NT2/D1 (cell line): ENCODE results near the gene SELENOM.

ENCODE experiments used
- DNase-seq: peaks from one replicate; pipeline ENCODE4 v3.0.0-alpha.2; 2011; ENCODE audit warnings: low read depth, low spot score
- H3K27me3 ChIP-seq: 2 replicates; pipeline ENCODE4 v1.6.0; 2011; ENCODE audit warnings: mild to moderate bottlenecking; ENCODE audit not compliant: insufficient read length, insufficient read depth
- H3K36me3 ChIP-seq: 2 replicates; pipeline ENCODE4 v1.6.1; 2011; ENCODE audit warnings: mild to moderate bottlenecking, low read length, mixed read lengths; ENCODE audit not compliant: insufficient read depth, insufficient read length
- H3K4me1 ChIP-seq: 2 replicates; pipeline ENCODE4 v1.5.1; 2011; ENCODE audit not compliant: insufficient read depth, insufficient read length
- H3K4me3 ChIP-seq: 2 replicates; pipeline ENCODE4 v1.5.1; 2011; ENCODE audit warnings: low read depth; ENCODE audit not compliant: insufficient read length
- H3K9ac ChIP-seq: 2 replicates; pipeline ENCODE4 v1.6.0; 2011; ENCODE audit warnings: low read depth; ENCODE audit not compliant: insufficient read length
- H3K9me3 ChIP-seq: 2 replicates; pipeline ENCODE4 v1.5.1; 2011; ENCODE audit warnings: mild to moderate bottlenecking, low read length; ENCODE audit not compliant: insufficient read depth
- SUZ12 ChIP-seq: IDR thresholded peaks from 2 replicates; pipeline ENCODE4 v1.6.1; 2011; ENCODE audit not compliant: insufficient read length, insufficient read depth; ENCODE audit errors: extremely low read depth
- YY1 ChIP-seq: IDR thresholded peaks from 2 replicates; pipeline ENCODE4 v1.6.1; 2011; ENCODE audit not compliant: insufficient read length, insufficient read depth
- ZNF274 ChIP-seq: IDR thresholded peaks from 2 replicates; pipeline ENCODE4 v1.6.1; 2011; ENCODE audit warnings: mild to moderate bottlenecking, low read depth, low read length

The SELENOM gene

GRCh38 chr22:31139866-31140716 lies 32.7 kb upstream of the SELENOM start, which contains the start of gene PLA2G3:
Gene PLA2G3 (minus strand): TSS chr22:31140508. CDS start chr22:31140354, 154 bp downstream.
- no peaks in the 10 kb centered on the region for H3K9me3 ChIP-seq
- peak; percentile 70 for DNase-seq
- H3K4me3 ChIP-seq, result peak within 1 kb of the TSS; percentile 69
- H3K4me1 ChIP-seq, result peaks cover 16% of the 10 kb centered on the region
- peak within 1 kb of the TSS; percentile 89 for H3K9ac ChIP-seq
- TF ChIP-seq YY1 (no peak), SUZ12 (no peak), ZNF274 (no peak)
- H3K36me3 ChIP-seq, result no peaks in the 10 kb centered on the region
- no peaks in the 10 kb centered on the region for H3K27me3 ChIP-seq

- DNase-seq, result no peak
- H3K9me3 ChIP-seq, result no peaks in the 10 kb centered on the region
- H3K36me3 ChIP-seq, result peaks cover under 1% of the 10 kb centered on the region
- H3K4me1 ChIP-seq, result peaks cover 16% of the 10 kb centered on the region
- peak overlapping the region; percentile 89 for H3K9ac ChIP-seq
- peak overlapping the region; percentile 69 for H3K4me3 ChIP-seq
- no peak for TF ChIP-seq YY1
- no peak for TF ChIP-seq ZNF274
- no peaks in the 10 kb centered on the region for H3K27me3 ChIP-seq
Measured at GRCh38 chr22:31139066-31139465, 31.7 kb upstream of the SELENOM start.

GRCh38 chr22:31138126-31138525 lies 30.8 kb upstream of the SELENOM start:
- Histone ChIP-seq H3K9ac (peak overlapping the region; percentile 32), H3K4me1 (peaks cover 16% of the 10 kb centered on the region), H3K27me3 (no peaks in the 10 kb centered on the region), H3K9me3 (no peaks in the 10 kb centered on the region), H3K4me3 (no peak overlapping the region), H3K36me3 (peaks cover 10% of the 10 kb centered on the region)
- no peak for DNase-seq
- TF ChIP-seq ZNF274 (no peak), YY1 (no peak), SUZ12 (no peak)

- no peak for TF ChIP-seq SUZ12
- TF ChIP-seq ZNF274, result no peak
- no peak for TF ChIP-seq YY1
- Histone ChIP-seq H3K4me1 (peaks cover 16% of the 10 kb centered on the region), H3K36me3 (peaks cover 11% of the 10 kb centered on the region), H3K4me3 (no peak overlapping the region), H3K27me3 (no peaks in the 10 kb centered on the region), H3K9me3 (no peaks in the 10 kb centered on the region), H3K9ac (no peak overlapping the region)
- DNase-seq, result no peak
Measured at GRCh38 chr22:31137721-31138120, 30.4 kb upstream of the SELENOM start.

- Histone ChIP-seq H3K36me3 (peaks cover 11% of the 10 kb centered on the region), H3K4me3 (no peak overlapping the region), H3K4me1 (peaks cover 17% of the 10 kb centered on the region), H3K9me3 (no peaks in the 10 kb centered on the region), H3K27me3 (no peaks in the 10 kb centered on the region), H3K9ac (no peak overlapping the region)
- TF ChIP-seq ZNF274 (no peak), SUZ12 (no peak), YY1 (no peak)
- no peak for DNase-seq
Measured at GRCh38 chr22:31136711-31137110, 29.3 kb upstream of the SELENOM start.

GRCh38 chr22:31136155-31136554 lies 28.8 kb upstream of the SELENOM start:
- TF ChIP-seq SUZ12 (no peak), YY1 (no peak), ZNF274 (no peak)
- H3K4me1 ChIP-seq, result peaks cover 17% of the 10 kb centered on the region
- H3K4me3 ChIP-seq, result no peak overlapping the region
- H3K9me3 ChIP-seq, result no peaks in the 10 kb centered on the region
- peaks cover 11% of the 10 kb centered on the region for H3K36me3 ChIP-seq
- H3K27me3 ChIP-seq, result no peaks in the 10 kb centered on the region
- H3K9ac ChIP-seq, result no peak overlapping the region
- no peak for DNase-seq

- H3K27me3 ChIP-seq, result no peaks in the 10 kb centered on the region
- no peak overlapping the region for H3K4me3 ChIP-seq
- H3K36me3 ChIP-seq, result peaks cover 11% of the 10 kb centered on the region
- TF ChIP-seq YY1 (no peak), ZNF274 (no peak), SUZ12 (no peak)
- H3K9ac ChIP-seq, result no peak overlapping the region
- no peaks in the 10 kb centered on the region for H3K9me3 ChIP-seq
- H3K4me1 ChIP-seq, result peaks cover 13% of the 10 kb centered on the region
- DNase-seq, result no peak
Measured at GRCh38 chr22:31135706-31136105, 28.3 kb upstream of the SELENOM start.
